IMR-90 (cell line): ENCODE measurements around the gene MRGPRX2. TPM values are rescaled to one million over a fixed set of nuclear protein-coding genes. Genes with fewer than 3 reads are reported as not detected.

Experiments used
- ATAC-seq: fragments of 200-7000 bp; cut with Tn5 transposase; 2 replicates; pipeline ENCODE4 v1.9.1; 2020; ENCODE audit warnings: low read depth, mild to moderate bottlenecking, moderate library complexity
- BruUV-seq: library from RNA; stranded (reverse); fragments of 400-500 nt; replicated peaks from 2 replicates; lab custom pipeline; 2021; lab: Mats Ljungman, UMichigan
- CTCF ChIA-PET: fragments of 300-600 bp; formaldehyde crosslinking; extraction: SDS; loops from one replicate; lab custom pipeline; 2021; ENCODE audit warnings: antibody characterized with exemption; lab: Yijun Ruan, JAX
- POLR2A ChIA-PET: fragments of 300-600 bp; sonication (Branson Sonifier 250); formaldehyde crosslinking; loops from one replicate; lab custom pipeline; 2022; ENCODE audit warnings: antibody characterized with exemption; ENCODE audit not compliant: unreplicated experiment; lab: Charles Lee
- DNase-seq: peaks from one replicate; pipeline ENCODE4 v3.0.0; 2013
- H2AFZ ChIP-seq: replicated peaks from 2 replicates; pipeline ENCODE3; 2013; ENCODE audit warnings: low read length, mild to moderate bottlenecking; ENCODE audit not compliant: poor library complexity
- H2AK5ac ChIP-seq: 2 replicates; pipeline ENCODE4 v1.6.1; 2013; ENCODE audit warnings: low read depth, low read length, inconsistent platforms
- H2AK9ac ChIP-seq: replicated peaks from 2 replicates; pipeline ENCODE3; 2013; ENCODE audit warnings: mild to moderate bottlenecking, low read depth, low read length, moderate library complexity; ENCODE audit not compliant: poor library complexity
- H2BK120ac ChIP-seq: 2 replicates; pipeline ENCODE4 v1.6.1; 2013; ENCODE audit warnings: low read depth, low read length, inconsistent platforms
- H2BK15ac ChIP-seq: 3 replicates; pipeline ENCODE4 v1.6.1; 2013; ENCODE audit warnings: low read depth, low read length, inconsistent platforms
- H2BK20ac ChIP-seq: 2 replicates; pipeline ENCODE4 v1.6.1; 2013; ENCODE audit warnings: low read depth, mild to moderate bottlenecking, inconsistent platforms, low read length, moderate library complexity
- H2BK5ac ChIP-seq: 2 replicates; pipeline ENCODE4 v1.6.1; 2013; ENCODE audit warnings: mild to moderate bottlenecking, low read depth, low read length, inconsistent platforms; ENCODE audit not compliant: poor library complexity, severe bottlenecking
- H3K14ac ChIP-seq: replicated peaks from 2 replicates; pipeline ENCODE4 v1.6.1; 2013; ENCODE audit warnings: low read depth, low read length, inconsistent platforms
- H3K18ac ChIP-seq: 2 replicates; pipeline ENCODE4 v1.6.1; 2013; ENCODE audit warnings: low read depth, low read length, control low read depth
- H3K23ac ChIP-seq: 2 replicates; pipeline ENCODE4 v1.6.1; 2013; ENCODE audit warnings: low read depth, low read length, inconsistent platforms
- H3K27ac ChIP-seq: 2 replicates; pipeline ENCODE4 v1.5.1; 2013; ENCODE audit warnings: mild to moderate bottlenecking, control low read depth, low read length; ENCODE audit not compliant: insufficient read depth
- H3K27me3 ChIP-seq: 2 replicates; pipeline ENCODE4 v1.6.1; 2013; ENCODE audit warnings: low read length; ENCODE audit not compliant: control insufficient read depth, insufficient read depth
- H3K36me3 ChIP-seq: 2 replicates; pipeline ENCODE4 v1.6.1; 2013; ENCODE audit warnings: low read length, mixed read lengths; ENCODE audit not compliant: control insufficient read depth, insufficient read depth
- H3K4ac ChIP-seq: 2 replicates; pipeline ENCODE4 v1.6.1; 2013; ENCODE audit warnings: low read depth, low read length, inconsistent platforms
- H3K4me1 ChIP-seq: 2 replicates; pipeline ENCODE4 v1.6.1; 2013; ENCODE audit warnings: low read length, mixed read lengths; ENCODE audit not compliant: control insufficient read depth, insufficient read depth
- H3K4me2 ChIP-seq: 2 replicates; pipeline ENCODE4 v1.6.1; 2013; ENCODE audit warnings: low read depth, mild to moderate bottlenecking, control low read depth, low read length, moderate library complexity
- H3K4me3 ChIP-seq: 2 replicates; pipeline ENCODE4 v1.5.1; 2013; ENCODE audit warnings: low read depth, mild to moderate bottlenecking, control low read depth, low read length, moderate library complexity; ENCODE audit not compliant: insufficient read depth
- H3K56ac ChIP-seq: 2 replicates; pipeline ENCODE4 v1.6.1; 2013; ENCODE audit warnings: low read length, inconsistent platforms; ENCODE audit not compliant: insufficient read depth; ENCODE audit errors: extremely low read depth
- H3K79me1 ChIP-seq, 2 experiments: 2 replicates each; pipeline ENCODE4 v1.6.1; 2013; ENCODE audit warnings: low read length in 2 of 2, inconsistent platforms in 1 of 2, low read depth in 1 of 2
- H3K9ac ChIP-seq: 2 replicates; pipeline ENCODE4 v1.6.1; 2013; ENCODE audit warnings: low read depth, low read length, control low read depth
- H3K9me1 ChIP-seq: 2 replicates; pipeline ENCODE4 v1.6.1; 2013; ENCODE audit warnings: low read length, inconsistent platforms; ENCODE audit not compliant: insufficient read depth
- H3K9me3 ChIP-seq: 2 replicates; pipeline ENCODE4 v1.6.1; 2013; ENCODE audit warnings: low read length; ENCODE audit not compliant: control insufficient read depth, insufficient read depth
- H4K20me1 ChIP-seq: 2 replicates; pipeline ENCODE4 v1.6.1; 2013; ENCODE audit warnings: low read length, inconsistent platforms; ENCODE audit not compliant: insufficient read depth
- H4K5ac ChIP-seq: 2 replicates; pipeline ENCODE4 v1.6.1; 2013; ENCODE audit warnings: mild to moderate bottlenecking, low read depth, low read length, control low read depth
- H4K8ac ChIP-seq, 2 experiments: 2 replicates each; pipeline ENCODE4 v1.6.1; 2013; ENCODE audit warnings: low read depth in 2 of 2, low read length in 2 of 2, control low read depth in 1 of 2, inconsistent platforms in 1 of 2
- H4K91ac ChIP-seq: 2 replicates; pipeline ENCODE4 v1.6.1; 2013; ENCODE audit warnings: low read depth, low read length, inconsistent platforms; ENCODE audit not compliant: insufficient read depth
- BHLHE40 ChIP-seq: fragments of 150-350 bp; IDR thresholded peaks from 2 replicates; pipeline ENCODE4 v1.6.1; 2016; ENCODE audit warnings: mild to moderate bottlenecking, low read depth, low read length
- CEBPB ChIP-seq: IDR thresholded peaks from 2 replicates; pipeline ENCODE4 v1.6.1; 2012; ENCODE audit warnings: low read depth, low read length, improper control_type of control experiment
- CHD1 ChIP-seq: IDR thresholded peaks from 2 replicates; pipeline ENCODE4 v1.6.1; 2012; ENCODE audit warnings: low read depth, low read length, improper control_type of control experiment
- CTCF ChIP-seq: conservative IDR thresholded peaks from 2 replicates; pipeline ENCODE4 v1.5.1; 2012; ENCODE audit warnings: mild to moderate bottlenecking, low read depth, low read length, improper control_type of control experiment
- FOS ChIP-seq: fragments of 150-350 bp; IDR thresholded peaks from 2 replicates; pipeline ENCODE4 v1.6.1; 2016; ENCODE audit warnings: low read depth, low read length
- MAFK ChIP-seq: IDR thresholded peaks from 2 replicates; pipeline ENCODE4 v1.6.1; 2012; ENCODE audit warnings: low read depth, low read length, improper control_type of control experiment
- MAZ ChIP-seq: IDR thresholded peaks from 2 replicates; pipeline ENCODE4 v1.6.1; 2012; ENCODE audit warnings: low read depth, mild to moderate bottlenecking, low read length, improper control_type of control experiment, moderate library complexity, borderline replicate concordance
- MXI1 ChIP-seq: IDR thresholded peaks from 2 replicates; pipeline ENCODE4 v1.6.1; 2012; ENCODE audit warnings: low read depth, mild to moderate bottlenecking, low read length, moderate library complexity, borderline replicate concordance
- NFE2L2 ChIP-seq: fragments of 150-350 bp; IDR thresholded peaks from 2 replicates; pipeline ENCODE4 v1.6.1; 2016; ENCODE audit warnings: low read depth, mild to moderate bottlenecking, low read length
- POLR2A ChIP-seq: IDR thresholded peaks from 2 replicates; pipeline ENCODE4 v1.6.1; 2012; ENCODE audit warnings: mild to moderate bottlenecking, low read depth, low read length
- RAD21 ChIP-seq: IDR thresholded peaks from 2 replicates; pipeline ENCODE4 v1.6.1; 2012; ENCODE audit warnings: low read length, improper control_type of control experiment
- RCOR1 ChIP-seq: IDR thresholded peaks from 2 replicates; pipeline ENCODE4 v1.6.1; 2012; ENCODE audit warnings: mild to moderate bottlenecking, low read length, improper control_type of control experiment; ENCODE audit not compliant: insufficient replicate concordance
- RFX5 ChIP-seq: IDR thresholded peaks from 2 replicates; pipeline ENCODE4 v1.8.0; 2012; ENCODE audit warnings: low read depth, mild to moderate bottlenecking, low read length, moderate library complexity
- SMC3 ChIP-seq: fragments of 150-350 bp; IDR thresholded peaks from 2 replicates; pipeline ENCODE4 v1.6.1; 2016; ENCODE audit warnings: low read depth, mild to moderate bottlenecking, antibody characterized with exemption, low read length, moderate library complexity
- WGBS, 2 experiments: methylation state at CpG; one replicate each; pipeline versions ENCODE4 v1.1.5 to v1.1.7; 2013; ENCODE audit warnings: missing lambda C conversion rate in 2 of 2; ENCODE audit not compliant: insufficient read length in 1 of 2; ENCODE audit errors: extremely low coverage in 2 of 2; 5-methylcytosine and 5-hydroxymethylcytosine counted together
- dilution Hi-C: fragments of 300-500 bp; cut with HindIII; formaldehyde crosslinking; loops from one replicate; pipeline ENCODE4 v1.14.3; 2018; ENCODE audit warnings: low sequenced_read_pairs; ENCODE audit not compliant: unreplicated experiment
- in situ Hi-C: fragments of 300-500 bp; cut with MboI; formaldehyde crosslinking; loops from 3 replicates; pipeline ENCODE4 v1.14.3; 2019; ENCODE audit warnings: low sequenced_read_pairs, inconsistent platforms, mixed read lengths
- intact Hi-C: fragments of 100-400 bp; cut with micrococcal nuclease; formaldehyde crosslinking; loops from 2 replicates; pipeline ENCODE4 v1.10.0; 2022
- polyA plus RNA-seq, 3 experiments: library from polyadenylated mRNA; depleted of rRNA; stranded (reverse); fragments of >200 nt; gene quantifications; 2 replicates each; pipeline ENCODE4 v1.2.3, GENCODE V29; 2012; ENCODE audit warnings: low replicate concordance in 1 of 3
- total RNA-seq: library from RNA; depleted of rRNA; stranded (reverse); fragments of >200 nt; gene quantifications from 2 replicates; pipeline ENCODE4 v1.2.3, GENCODE V29; 2012
- TF ChIP-seq, protein P1 (sequence below): fragments of 150-350 bp; IDR thresholded peaks from 2 replicates; pipeline ENCODE4 v1.6.1; 2016; ENCODE audit warnings: low read depth, mild to moderate bottlenecking, low read length, moderate library complexity, borderline replicate concordance
- TF ChIP-seq, protein P2 (sequence below): fragments of 150-350 bp; IDR thresholded peaks from 2 replicates; pipeline ENCODE4 v1.6.1; 2017; ENCODE audit warnings: mild to moderate bottlenecking, antibody characterized with exemption, low read length, low read depth

The MRGPRX2 gene
- total and polyA plus RNA-seq, 2 of the 4 experiments (the other 2 are of a cell fraction) = not detected

DNA sequence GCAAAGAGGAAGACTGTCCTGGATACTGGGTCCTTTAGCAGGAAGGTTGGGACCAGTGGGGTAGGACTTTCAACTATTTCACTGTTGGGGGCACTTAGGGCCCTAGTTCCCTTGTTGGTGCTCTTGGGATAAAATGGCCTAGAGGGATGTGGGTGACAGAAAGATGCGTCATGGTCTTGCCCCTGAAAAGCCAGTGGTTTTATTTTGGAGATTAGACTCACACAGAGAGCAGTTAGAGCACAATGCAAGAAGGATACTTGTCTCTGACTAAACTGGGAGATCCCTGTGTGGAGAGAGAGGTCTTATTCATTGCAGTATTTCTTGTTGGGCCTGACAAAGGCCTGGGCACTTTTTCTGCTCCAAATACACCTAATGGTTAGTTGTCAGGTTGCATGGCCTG, 22.6 kb upstream of the MRGPRX2 start:
- Histone ChIP-seq H3K18ac (no peak overlapping the region), H3K56ac (no peak overlapping the region), H3K4ac (no peak overlapping the region), H2BK5ac (no peak overlapping the region), H2BK120ac (no peak overlapping the region), H3K79me1 (no peaks in the 10 kb centered on the region), H3K4me1 (peaks cover 3% of the 10 kb centered on the region; the same call in 1 of the 2 replicates), H2BK20ac (no peak overlapping the region), H2AK5ac (no peak overlapping the region), H3K9me1 (no peaks in the 10 kb centered on the region), H3K9me3 (no peaks in the 10 kb centered on the region), H3K27ac (no peak overlapping the region), H3K4me3 (no peak overlapping the region), H2BK15ac (no peak overlapping the region), H3K27me3 (peaks cover 7% of the 10 kb centered on the region), H3K4me2 (no peak overlapping the region), H4K5ac (no peak overlapping the region), H3K23ac (no peak overlapping the region), H4K91ac (no peak overlapping the region), H3K9ac (no peak overlapping the region), H4K20me1 (no peaks in the 10 kb centered on the region), H2AK9ac (no peak overlapping the region), H4K8ac (no peak overlapping the region), H3K36me3 (no peaks in the 10 kb centered on the region), H3K14ac (no peak overlapping the region), H2AFZ (no peak overlapping the region)
- ChIA-PET CTCF (no interaction called here), POLR2A (no interaction called here)
- no CpG with 5 or more reads among the region's 1 CpG for WGBS, 2 experiments
- TF ChIP-seq RAD21 = no peak
- TF ChIP-seq RCOR1 = no peak
- TF ChIP-seq CEBPB = no peak
- TF ChIP-seq, protein P1, sequence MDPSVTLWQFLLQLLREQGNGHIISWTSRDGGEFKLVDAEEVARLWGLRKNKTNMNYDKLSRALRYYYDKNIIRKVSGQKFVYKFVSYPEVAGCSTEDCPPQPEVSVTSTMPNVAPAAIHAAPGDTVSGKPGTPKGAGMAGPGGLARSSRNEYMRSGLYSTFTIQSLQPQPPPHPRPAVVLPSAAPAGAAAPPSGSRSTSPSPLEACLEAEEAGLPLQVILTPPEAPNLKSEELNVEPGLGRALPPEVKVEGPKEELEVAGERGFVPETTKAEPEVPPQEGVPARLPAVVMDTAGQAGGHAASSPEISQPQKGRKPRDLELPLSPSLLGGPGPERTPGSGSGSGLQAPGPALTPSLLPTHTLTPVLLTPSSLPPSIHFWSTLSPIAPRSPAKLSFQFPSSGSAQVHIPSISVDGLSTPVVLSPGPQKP = no peak
- TF ChIP-seq MXI1 = no peak
- TF ChIP-seq FOS = no peak
- TF ChIP-seq BHLHE40 = no peak
- no peak for TF ChIP-seq CTCF
- TF ChIP-seq, protein P2, sequence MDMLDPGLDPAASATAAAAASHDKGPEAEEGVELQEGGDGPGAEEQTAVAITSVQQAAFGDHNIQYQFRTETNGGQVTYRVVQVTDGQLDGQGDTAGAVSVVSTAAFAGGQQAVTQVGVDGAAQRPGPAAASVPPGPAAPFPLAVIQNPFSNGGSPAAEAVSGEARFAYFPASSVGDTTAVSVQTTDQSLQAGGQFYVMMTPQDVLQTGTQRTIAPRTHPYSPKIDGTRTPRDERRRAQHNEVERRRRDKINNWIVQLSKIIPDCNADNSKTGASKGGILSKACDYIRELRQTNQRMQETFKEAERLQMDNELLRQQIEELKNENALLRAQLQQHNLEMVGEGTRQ = no peak
- TF ChIP-seq RFX5 = no peak
- TF ChIP-seq POLR2A = no peak
- no peak for TF ChIP-seq CHD1
- TF ChIP-seq SMC3 = no peak
- no peak for TF ChIP-seq MAFK
- no peak for TF ChIP-seq MAZ
- no peak for TF ChIP-seq NFE2L2
- DNase-seq (no peak), ATAC-seq (no peak)
- in situ Hi-C loops = loop anchor here (25.0 kb wide), 1 partner anchor 679 kb away; no protein-coding TSS in a partner anchor
- dilution Hi-C loops = no loop called here
- BruUV-seq = no TSS peak
- intact Hi-C loops = no loop called here
